Ramos (cell line): Measurements from ENCODE around the gene B4GALT1.

Source experiments
- in situ Hi-C: fragments of 300-500 bp; cut with MboI; formaldehyde crosslinking; loops from one replicate; pipeline ENCODE4 v1.14.3; 2022; ENCODE audit warnings: low sequenced_read_pairs; ENCODE audit not compliant: unreplicated experiment

The B4GALT1 gene, protein sequence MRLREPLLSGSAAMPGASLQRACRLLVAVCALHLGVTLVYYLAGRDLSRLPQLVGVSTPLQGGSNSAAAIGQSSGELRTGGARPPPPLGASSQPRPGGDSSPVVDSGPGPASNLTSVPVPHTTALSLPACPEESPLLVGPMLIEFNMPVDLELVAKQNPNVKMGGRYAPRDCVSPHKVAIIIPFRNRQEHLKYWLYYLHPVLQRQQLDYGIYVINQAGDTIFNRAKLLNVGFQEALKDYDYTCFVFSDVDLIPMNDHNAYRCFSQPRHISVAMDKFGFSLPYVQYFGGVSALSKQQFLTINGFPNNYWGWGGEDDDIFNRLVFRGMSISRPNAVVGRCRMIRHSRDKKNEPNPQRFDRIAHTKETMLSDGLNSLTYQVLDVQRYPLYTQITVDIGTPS

DNA sequence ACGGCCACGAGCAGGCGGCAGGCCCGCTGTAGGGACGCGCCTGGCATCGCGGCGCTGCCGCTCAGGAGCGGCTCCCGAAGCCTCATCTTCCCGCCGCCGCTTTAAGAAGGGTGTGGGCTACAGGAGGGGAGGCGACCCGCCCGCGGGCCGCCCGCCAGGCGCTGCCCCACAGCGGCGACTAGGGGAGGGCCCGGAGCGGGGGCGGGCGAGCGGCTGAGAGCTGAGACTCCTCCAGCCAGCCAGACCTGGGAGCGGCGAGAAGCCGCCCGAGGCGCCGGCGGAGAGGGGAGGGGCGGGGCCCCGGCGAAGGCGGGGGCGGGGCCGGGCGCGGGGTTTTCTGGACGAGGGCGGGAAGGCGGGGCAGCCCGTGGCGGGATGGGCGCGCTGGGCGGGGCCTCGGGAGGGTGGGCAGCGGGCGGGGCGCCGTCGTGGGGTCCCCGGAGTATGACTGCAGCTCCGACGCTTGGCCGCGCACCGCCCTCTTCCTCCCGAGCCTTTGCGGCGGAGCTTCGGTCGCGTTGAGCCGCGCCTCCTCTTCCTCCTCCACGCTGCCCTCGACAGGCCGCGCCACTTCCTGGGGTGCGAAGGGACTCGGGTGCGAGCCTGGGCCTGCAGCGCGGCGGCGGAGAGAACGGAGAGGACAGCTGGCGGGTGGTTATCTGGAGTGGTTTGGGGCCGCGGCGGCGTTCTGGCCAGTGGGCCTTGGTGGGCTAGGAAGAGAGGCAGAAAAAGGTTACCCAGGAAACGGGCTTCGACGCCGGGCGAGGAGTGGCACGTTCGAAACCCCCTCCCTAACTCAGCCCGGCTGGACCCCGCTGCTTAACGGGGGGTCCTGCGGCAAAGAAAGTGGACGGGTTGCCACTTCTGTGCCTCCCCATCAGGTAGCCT, at the start of gene B4GALT1:
B4GALT1 (minus strand) TSS at position 253 of the 888 bp plus-strand sequence; CDS start at position 86, 167 bp downstream.
- in situ Hi-C loops: loop anchor here (5.0 kb wide), 1 partner anchor 80 kb away; no protein-coding TSS in a partner anchor

DNA sequence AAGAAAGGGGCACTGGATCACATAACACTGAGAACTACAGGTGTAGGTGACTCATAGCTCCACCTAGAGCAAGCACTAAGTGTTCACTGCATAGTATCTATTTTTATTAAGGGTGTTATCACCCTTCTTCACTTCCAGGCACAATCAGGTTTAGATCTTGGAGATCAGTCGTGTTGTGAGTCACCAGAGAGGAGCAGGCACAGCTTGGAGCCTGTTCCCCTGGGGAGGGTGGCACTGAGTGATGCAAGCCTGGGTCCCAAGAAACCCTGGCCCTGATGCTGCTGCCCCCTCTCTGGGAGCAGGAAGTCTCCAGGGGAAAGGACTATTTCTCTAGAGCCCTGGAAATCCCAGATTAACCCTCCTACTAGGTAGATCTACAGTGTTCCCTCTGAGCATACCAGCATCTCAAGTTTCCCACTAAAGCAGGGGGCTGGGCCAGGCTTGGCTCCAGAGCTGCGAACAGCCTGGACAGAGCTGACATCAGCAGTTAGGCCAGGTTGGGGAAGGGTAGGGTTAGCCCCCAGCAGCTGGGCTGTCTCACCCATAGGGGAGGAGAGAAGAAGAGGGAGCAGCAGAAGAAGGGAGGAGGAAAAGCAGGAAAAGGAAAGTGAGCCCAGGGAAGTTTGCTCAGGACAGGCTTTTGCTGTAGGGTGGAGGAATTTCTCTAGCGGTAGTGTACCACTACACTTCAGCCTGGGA, 44.7 kb upstream of the B4GALT1 start:
- in situ Hi-C loops: no loop called here

DNA sequence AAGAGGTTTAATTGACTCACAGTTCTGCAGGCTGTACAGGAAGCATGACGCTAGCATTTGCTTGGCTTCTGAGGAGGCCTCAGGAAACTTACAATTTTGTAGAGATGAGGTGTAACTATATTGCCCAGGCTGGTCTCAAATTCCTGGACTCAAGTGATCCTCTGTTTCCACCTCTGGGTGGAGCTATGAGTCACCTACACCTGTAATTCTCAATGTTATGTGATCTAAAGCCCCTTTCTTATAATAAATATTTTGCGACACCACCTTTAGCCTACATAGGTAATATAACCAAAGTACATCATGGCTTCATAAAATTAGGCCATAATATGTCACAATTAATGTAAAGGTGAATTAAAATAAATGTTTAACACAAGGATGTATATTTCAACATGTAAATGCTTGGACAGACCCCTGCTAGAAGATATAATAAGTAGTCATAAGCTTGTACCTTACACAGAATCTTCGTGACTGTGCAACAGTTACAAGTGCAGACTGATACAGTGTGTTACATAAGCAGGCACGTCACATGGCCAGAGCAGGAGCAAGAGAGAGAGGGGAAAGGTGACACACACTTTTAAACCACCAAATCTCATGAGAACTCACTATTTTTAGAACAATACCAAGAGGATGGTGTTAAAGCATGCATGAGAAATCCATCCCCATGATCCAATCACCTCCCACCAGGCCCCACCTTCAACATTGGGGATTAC, 43.0 kb upstream of the B4GALT1 start:
- in situ Hi-C loops: no loop called here

DNA sequence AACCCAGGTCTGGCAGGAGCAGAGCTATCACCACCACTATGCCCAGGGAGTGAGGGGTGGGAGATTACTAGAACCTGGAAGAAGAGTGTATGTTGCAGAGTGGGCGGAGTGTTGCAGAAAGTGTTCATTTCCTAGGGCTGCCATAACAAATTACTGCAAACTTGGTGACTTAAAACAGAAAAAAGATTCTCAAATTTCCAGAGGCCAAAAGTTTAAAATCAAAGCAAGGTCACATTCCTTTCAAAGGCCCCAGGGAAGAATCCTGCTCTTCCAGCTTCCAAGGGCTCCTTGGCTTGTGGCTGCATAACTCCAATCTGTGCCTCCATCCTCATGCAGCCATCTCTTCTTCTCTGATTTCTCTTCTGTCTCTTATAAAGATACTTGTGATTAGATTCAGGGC, 42.3 kb upstream of the B4GALT1 start:
- in situ Hi-C loops: no loop called here

DNA sequence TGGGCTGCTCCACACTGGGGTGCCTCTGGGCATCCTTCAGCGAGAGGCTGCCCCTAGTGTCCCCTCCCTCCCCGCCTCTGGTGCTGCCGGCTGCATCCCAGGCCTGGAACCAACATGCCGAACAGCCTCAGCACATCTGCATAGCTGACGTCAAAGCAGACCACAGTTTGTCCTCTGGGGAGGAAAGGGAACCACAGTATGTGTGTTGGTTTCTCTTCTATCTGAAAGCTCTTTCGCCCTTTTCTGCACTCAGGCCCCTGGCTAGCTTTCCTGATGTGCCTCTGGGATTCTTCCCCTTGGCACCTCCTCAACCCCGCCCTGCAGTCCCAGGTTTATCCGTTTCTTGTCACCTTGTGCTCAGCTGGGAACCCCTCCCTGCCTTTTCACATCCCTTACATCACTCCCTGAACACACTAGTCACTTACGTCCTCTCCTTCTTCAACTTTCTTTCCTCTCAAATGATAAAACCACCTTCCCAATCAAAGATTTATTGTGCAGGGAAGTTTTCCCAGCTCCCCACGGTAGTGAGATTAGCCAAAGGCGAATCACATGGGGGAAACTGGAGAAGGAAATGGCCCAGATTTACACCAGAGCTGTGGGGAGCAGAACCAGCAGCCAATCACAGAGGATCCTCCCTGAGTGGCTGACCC, 35.5 kb upstream of the B4GALT1 start:
- in situ Hi-C loops: no loop called here

DNA sequence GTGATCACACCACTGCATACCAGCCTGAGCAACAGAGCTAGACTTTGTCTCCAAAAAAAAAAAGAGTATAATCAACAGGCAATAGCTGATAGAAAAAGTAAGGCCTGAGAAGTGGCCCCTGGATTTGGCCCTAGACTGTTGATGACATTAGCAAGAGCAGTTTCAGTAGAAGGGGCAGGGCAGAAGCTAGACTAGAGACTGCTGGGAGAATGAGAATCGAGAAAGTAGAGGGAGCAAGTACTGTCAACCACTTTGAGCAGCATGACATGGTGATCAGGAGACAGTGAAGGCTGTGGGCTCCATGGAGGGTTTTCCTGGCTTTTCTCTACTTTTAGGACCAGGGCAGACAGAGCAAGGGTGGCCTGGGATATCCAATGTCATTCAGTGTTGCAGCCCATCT, 34.9 kb upstream of the B4GALT1 start:
- in situ Hi-C loops: no loop called here

DNA sequence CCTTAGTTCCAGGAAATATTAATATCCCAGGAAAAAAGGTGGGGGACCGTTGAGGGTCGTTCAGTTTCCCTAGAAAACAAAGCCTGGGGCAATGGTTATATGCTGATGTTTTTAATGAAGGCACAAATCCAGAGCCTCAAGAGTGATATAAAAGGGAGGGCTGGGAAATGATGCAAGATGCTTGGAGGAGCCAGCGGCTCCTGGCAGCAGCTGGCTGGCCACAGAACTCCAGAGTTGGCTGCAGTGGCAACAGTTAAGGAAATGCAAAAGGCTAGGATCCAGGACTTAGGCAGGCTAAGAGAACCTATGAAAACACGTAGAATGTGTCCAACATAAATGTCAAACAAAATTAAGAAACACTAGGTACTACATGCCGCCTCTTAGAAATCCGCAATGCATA, 31.0 kb upstream of the B4GALT1 start:
- in situ Hi-C loops: no loop called here

DNA sequence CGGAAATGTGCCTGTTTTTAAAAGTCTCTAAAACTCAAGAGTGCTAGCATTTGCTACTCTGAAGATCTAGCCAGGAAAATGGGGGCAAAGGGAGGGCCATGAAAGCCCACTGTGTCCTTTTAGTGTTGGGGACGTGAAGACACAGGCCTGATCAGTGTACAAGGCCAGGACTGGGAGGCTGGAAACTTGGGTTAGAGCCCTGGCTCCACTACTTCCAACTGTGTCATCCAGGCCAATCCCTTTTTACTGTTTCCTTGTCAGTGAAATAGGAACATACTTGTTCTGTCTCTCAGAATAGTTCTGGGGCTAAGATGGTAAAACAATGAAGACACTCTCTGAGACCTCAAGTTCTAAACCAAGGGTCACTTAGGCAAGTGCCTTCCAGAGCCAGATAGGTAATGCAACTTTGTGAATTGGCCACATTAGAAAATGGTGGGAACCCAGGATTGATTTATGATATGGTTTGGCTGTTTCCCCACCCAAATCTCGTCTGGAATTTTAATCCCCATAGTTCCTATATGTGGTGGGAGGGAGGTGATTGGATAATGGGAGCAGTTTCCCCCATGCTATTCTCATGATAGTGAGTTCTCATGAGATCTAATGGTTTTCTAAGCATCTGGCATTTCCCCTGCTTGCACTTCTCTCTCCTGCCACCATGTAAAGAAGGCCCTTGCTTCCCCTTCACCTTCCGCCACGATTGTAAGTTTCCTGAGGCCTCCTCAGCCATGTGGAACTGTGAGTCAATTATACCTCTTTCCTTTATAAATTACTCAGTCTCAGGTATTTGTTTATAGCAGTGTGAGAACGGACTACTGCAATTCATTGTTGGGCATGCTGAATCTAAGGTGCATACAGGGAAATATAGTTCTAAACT, 30.4 kb upstream of the B4GALT1 start:
- in situ Hi-C loops: no loop called here

DNA sequence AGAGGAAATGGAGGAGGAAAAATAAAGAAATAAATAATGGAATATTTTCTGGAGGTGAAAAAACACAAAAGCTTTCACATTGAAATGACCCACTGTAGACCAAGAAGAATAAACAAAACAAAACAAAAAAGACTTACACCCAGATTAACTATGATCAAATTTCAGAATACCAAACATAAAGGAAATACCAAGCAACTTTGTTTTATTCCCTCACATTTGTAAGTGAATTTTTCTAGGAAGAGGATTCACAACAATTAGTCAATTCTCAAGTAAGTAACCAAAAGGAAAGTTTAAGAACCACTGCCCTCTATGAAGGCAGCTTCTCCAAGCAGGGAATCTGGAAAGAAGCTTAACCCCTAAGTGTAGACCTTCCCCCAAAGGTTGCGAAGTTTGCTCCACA, 29.6 kb upstream of the B4GALT1 start:
- in situ Hi-C loops: no loop called here

DNA sequence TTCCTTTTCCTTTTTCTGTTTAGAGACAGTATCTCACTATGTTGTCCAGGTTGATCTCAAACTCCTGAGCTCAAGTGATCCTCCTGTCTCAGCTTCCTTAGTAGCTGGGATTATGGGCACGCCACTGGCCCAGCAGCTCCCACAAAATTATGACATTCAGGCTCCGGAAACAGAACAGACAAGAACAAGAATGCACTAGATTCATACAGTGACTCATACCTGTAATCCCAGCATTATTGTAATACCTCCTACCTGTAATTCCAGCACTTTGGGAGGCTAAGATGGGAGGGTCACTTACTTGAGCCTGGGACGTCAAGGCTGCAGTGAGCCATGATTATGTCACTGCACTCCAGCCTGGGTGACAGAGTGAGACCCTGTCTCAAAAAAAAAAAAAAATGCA, 26.7 kb upstream of the B4GALT1 start:
- in situ Hi-C loops: no loop called here

DNA sequence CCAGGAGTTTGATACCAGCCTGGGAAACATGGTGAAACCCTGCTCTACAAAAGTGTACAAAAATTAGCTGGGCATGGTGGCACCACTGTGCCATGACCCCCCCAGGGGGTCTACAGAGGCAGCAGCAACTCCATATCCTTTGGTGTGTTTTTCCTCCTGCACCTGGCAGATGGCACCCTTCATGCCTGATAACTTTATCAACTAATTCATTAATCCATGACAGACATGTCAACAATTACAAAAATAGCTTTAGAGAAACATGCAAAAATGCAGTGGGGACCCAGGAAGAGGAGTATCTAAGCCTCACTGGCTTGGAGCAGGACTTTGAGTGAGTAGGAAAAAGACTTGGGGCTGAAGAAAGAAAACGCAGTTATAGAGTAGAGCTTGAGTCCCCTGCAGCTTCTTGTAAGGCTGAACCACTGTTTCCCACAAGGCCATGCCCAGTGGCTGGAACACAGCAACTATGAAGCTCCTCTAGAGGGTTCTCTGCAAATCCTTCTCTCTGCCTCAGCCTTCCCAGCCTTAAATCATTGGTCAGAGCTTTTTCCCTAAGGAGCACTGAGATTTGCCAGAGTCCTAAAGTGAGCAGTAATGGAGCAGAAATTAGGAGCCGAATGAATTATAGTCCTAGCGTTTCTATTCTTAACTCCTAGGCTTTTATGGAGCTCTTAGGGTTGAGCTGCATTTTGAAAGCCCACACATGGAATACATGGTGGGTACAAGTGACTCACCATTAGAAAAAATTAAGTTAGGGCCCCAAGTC, 25.5 kb upstream of the B4GALT1 start:
- in situ Hi-C loops: no loop called here

DNA sequence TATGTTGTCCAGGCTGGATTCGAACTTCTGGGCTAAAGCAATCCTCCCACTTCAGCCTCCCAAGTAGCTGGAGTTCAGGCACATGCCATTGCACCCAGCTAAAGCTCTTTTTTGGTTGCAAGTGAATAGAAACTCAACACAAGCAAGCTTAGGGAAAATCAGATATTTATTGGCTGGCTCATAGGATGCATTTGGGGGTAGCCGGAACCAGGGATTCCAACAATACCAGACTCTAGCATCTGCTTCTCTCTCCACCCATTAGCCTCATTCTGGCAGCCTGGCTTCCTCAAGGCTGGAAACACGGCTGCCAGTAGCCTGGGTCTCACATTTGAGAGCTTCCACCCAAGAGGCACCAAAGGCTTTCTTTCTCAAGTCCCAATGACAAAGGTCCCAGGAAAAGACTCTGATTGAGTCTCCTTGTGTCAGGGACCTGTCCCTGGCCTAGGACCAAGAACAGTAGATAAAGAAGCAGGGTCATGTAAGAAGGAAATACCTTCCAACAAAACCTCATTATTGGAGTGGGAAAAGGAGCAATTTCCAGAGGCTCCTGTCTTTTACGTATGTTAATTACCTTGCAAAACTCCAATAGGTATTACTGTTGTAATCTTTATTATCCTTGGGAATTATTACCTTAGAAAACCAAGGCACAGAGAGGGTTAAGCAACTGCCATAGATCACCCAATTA, 23.0 kb upstream of the B4GALT1 start:
- in situ Hi-C loops: no loop called here

DNA sequence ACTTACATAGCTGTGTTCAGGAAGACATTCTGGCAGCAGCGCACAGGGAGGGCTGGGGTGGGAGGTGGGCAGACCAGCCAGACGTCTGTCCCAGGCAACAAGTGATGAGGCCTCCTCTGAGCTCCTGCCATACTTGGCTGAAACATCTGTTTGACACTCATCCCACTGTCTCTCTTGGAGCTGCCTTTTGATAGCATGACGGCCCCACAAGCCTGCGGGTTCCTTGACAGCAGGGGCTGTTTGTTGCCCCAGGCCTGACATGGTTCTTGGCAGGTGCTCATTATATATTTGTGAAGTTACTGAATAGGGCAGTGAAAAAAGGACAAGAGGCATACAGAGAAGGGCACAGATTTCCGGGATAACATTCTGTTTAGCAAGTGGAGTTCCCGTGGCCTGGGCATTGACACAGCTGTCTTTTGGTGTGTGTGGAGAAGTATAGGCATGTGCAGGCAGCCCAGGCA, 22.2 kb upstream of the B4GALT1 start:
- in situ Hi-C loops: loop anchor here (5.0 kb wide), 1 partner anchor 33 kb away; no protein-coding TSS in a partner anchor

DNA sequence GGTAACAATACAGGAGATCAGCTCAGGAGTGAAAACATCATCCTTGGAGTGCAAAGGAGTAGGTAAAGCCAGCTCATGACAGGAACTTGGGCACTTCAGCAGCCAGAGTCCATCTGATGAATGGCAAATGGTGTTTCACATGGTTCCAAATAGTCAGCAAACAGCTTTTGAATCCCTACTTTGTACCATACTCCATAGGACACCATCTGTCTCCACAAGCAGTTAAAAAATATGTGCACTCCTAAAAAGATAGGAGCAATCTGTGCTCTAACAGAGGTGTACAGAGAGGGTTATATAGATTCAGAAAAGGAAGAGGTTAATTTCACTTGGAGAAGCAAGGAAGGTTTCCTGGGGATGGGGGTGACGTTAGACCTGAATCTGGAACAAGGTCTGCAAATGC, 21.6 kb upstream of the B4GALT1 start:
- in situ Hi-C loops: loop anchor here (5.0 kb wide), 1 partner anchor 34 kb away; no protein-coding TSS in a partner anchor

DNA sequence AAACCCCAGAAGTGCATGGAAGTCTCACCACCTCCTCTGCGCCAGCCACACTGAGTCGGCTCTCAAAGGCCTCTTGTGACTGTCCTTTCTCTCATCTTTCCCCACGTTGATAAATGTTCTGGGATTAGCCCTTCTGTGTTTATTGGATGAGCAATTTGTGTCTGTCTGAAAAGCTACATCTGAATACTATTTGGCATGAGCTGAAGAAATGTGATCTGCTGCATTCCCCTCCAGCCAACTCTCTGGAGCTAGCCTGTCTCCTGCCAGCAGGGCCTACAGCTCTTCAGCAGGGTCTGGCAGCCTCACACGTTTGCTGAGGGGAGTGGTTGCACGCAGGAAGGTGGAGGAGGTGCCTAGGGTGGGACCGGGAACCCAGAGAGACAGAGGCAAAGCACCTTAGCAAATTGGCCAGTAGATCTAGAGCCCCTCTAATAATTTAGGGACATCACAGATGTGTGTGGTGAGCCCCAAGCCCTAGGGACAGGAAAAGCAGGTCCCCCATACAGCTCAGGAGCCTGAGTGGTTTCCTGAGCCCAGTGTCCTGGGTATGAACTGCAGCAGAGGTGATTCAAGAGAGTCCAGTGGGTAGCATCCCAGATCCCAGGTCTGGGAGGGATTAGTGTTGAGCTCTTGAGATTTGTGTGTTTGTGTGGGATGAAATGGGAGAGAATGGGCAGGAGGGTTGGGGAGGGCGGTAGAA, 20.5 kb upstream of the B4GALT1 start:
- in situ Hi-C loops: loop anchor here (5.0 kb wide), 1 partner anchor 35 kb away; no protein-coding TSS in a partner anchor

DNA sequence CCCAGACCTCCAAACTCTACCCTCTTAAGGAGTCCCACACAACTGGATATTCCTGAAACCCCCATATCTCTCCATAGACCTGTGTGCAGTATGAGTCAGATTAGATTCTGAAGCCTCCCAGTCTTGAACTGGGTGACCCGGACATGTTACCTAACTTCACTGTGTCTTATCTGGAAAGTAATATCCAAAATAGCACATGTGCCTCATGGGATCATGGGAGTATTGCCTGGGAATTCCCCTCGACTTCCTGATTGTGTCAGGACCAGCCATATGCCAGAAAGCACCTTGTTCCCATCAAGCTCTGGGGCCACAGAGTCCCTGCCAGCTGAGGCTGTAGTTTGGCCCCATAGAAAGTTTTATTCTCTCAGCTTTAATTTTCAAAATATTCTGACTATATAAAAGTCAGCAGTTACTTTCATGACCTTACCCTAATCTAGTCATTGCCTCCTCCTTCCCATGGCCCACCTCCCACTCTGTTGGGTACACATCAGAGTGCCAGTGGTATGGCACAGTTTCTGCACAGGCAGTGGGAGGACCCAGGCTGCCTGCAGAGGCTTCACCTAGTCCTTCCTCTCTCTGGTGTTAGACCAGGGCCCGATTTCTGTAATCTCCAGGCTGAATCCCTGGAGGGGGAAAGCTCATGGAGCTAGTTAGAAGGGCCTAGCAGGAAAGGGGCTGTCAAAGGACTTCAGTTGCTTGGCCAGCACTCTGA, 19.5 kb upstream of the B4GALT1 start:
- in situ Hi-C loops: loop anchor here (5.0 kb wide), 1 partner anchor 36 kb away; no protein-coding TSS in a partner anchor
